ENCODE results near the gene ABHD12B.

DNA sequence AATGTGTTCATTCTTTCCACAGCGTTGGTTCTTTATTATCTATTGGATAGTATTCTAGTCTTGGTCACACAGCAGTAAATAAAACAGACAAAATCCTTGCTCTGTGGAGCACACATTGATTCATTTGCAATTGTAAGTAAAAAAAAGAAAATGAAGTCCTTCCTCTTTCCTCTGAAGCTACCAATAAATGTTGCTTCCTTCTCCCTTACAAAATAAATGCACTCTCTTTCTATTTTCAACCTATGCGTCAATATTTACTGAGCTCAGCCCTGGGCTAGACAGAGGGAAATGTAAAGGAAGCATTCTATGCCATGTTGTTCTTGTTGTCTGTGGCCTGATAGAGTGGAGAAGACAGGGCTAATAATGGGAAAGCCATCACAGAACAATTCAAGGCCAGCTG lies 2.9 kb downstream of the ABHD12B start:
- TF ChIP-seq, protein P1, sequence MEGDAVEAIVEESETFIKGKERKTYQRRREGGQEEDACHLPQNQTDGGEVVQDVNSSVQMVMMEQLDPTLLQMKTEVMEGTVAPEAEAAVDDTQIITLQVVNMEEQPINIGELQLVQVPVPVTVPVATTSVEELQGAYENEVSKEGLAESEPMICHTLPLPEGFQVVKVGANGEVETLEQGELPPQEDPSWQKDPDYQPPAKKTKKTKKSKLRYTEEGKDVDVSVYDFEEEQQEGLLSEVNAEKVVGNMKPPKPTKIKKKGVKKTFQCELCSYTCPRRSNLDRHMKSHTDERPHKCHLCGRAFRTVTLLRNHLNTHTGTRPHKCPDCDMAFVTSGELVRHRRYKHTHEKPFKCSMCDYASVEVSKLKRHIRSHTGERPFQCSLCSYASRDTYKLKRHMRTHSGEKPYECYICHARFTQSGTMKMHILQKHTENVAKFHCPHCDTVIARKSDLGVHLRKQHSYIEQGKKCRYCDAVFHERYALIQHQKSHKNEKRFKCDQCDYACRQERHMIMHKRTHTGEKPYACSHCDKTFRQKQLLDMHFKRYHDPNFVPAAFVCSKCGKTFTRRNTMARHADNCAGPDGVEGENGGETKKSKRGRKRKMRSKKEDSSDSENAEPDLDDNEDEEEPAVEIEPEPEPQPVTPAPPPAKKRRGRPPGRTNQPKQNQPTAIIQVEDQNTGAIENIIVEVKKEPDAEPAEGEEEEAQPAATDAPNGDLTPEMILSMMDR (IDR thresholded peaks at IDR 0.05; ENCODE audit: low read length), result no peak
- TF ChIP-seq EZH2 (IDR thresholded peaks at IDR 0.05; ENCODE audit: borderline replicate concordance, low read length), result no peak
